Pancreas (tissue), 10 donors: ENCODE data around the gene SLC35A3. TPM values are rescaled to one million over a fixed set of nuclear protein-coding genes. Genes with fewer than 3 reads are reported as not detected.

Experiments used
- ATAC-seq, 4 donors: fragments of 200-7000 bp; cut with Tn5 transposase; one replicate each; pipeline versions ENCODE4 v1.8.0 to v1.9.1; 2020; ENCODE audit warnings: mild to moderate bottlenecking in 4 of 4, moderate library complexity in 4 of 4
- DNase-seq, 6 donors: peaks; one replicate each; pipeline ENCODE4 v3.0.0-alpha.2; 2020
- FAIRE-seq: peaks from 2 replicates; lab custom pipeline; 2012; peaks lifted over from hg19 to GRCh38; lab: Jason Lieb, UNC
- H3K27ac ChIP-seq, 4 donors: fragments of 200-600 bp; sonication (generic); 1 replicate in 3 of 4; 2 replicates in 1 of 4; pipeline versions ENCODE4 v1.5.0 to v1.8.0; 2020
- H3K27me3 ChIP-seq, 4 donors: fragments of 200-600 bp; one replicate each; pipeline ENCODE4 v1.8.0; 2021
- H3K36me3 ChIP-seq, 3 donors: fragments of 200-600 bp; sonication (generic) in 1 of 3; one replicate each; pipeline versions ENCODE4 v1.5.0 to v1.8.0; 2020 to 2021
- H3K4me1 ChIP-seq, 3 donors: fragments of 200-600 bp; one replicate each; pipeline ENCODE4 v1.8.0; 2021
- H3K4me3 ChIP-seq, 4 donors: fragments of 200-600 bp; sonication (generic) in 2 of 4; one replicate each; pipeline versions ENCODE4 v1.5.0 to v1.8.0; 2020 to 2021
- H3K9me3 ChIP-seq, 4 donors: fragments of 200-600 bp; one replicate each; pipeline ENCODE4 v1.8.0; 2021
- CTCF ChIP-seq, 4 donors: fragments of 200-600 bp; sonication (generic) in 3 of 4; IDR thresholded peaks; one replicate each; pipeline versions ENCODE4 v1.5.0 to v1.8.0; 2021; ENCODE audit warnings: antibody characterized with exemption in 4 of 4
- WGBS, 2 donors: extraction: QIAGEN DNeasy Blood & Tissue Kit; methylation state at CpG; one replicate each; pipeline ENCODE4 v1.1.7; 2013; 5-methylcytosine and 5-hydroxymethylcytosine counted together
- intact Hi-C, 3 donors: fragments of 100-400 bp; cut with DNase I; formaldehyde crosslinking; loops; one replicate each; pipeline versions ENCODE4 v1.11.1 to v1.14.2; 2022
- polyA plus RNA-seq, 2 donors: library from polyadenylated mRNA; stranded (reverse); fragments of 200-250 nt; gene quantifications; one replicate each; pipeline ENCODE4 v1.2.3, GENCODE V29; 2013
- total RNA-seq, 6 donors: library from RNA; stranded (reverse); fragmentation: NEBNext Ultra II Directional in 4 of 6; extraction: Animal tissue kit (Norgen Biotek cat#: 25700) in 4 of 6; gene quantifications; one replicate each; pipeline versions ENCODE4 v1.2.1 to v1.2.4, GENCODE V29; 2021 to 2023
- donor health status: healthy with polysubstance abuse.
- donor health status: DM: no; HTN: no; CAD: no; lungs with moderate emphysema.
- donor health status: DM: no; HTN: no; CAD: no.
- donor health status: control.
- donor health status: control.
- donor health status: Bipolar disorder and iron deficiency.
- donor health status: DM: yes; HTN: yes; CAD: no.
- donor health status: DM: no; HTN: no; CAD: no.
- donor health status: DM: no; HTN: no; CAD: no.
- donor health status: DM: yes; HTN: yes; CAD: no.

Gene SLC35A3
- total and polyA plus RNA-seq, 8 donors = 6.3 to 15.6 (median 10.2) TPM

DNA sequence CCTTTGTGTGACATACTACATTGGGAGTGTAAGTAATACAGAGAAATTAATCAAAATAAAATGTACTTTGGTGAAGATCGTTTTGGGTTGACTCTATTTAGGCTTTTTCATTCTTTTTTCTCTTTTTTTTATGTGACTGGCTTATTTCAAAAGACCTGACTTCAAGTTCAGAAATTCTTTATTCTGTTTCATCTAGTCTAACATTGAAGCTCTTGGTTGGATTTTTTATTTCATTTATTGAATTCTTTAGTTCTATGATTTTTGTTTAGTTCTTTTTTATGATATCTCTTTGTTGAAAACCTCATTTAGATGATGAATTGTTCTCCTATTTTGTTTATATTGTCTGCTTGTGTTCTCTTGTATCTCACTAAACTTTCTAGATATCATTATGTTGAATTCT, 35.6 kb downstream of the SLC35A3 start:
- FAIRE-seq = peak; percentile 73
- no peak for ATAC-seq
- no peak overlapping the region for H3K4me3 ChIP-seq
- intact Hi-C loops = no loop called here
- H3K27ac ChIP-seq = no peak overlapping the region
- 82 to 92% methylated on average over 1 of the region's 1 CpG for WGBS, 2 donors
- no peak for DNase-seq
- no peak for TF ChIP-seq CTCF (IDR thresholded peaks at IDR 0.05)
- no peaks in the 10 kb centered on the region for H3K9me3 ChIP-seq
- H3K36me3 ChIP-seq = peaks cover 0 to 5% (median 0%) of the 10 kb centered on the region in 3 donors
- no peaks in the 10 kb centered on the region for H3K27me3 ChIP-seq
- H3K4me1 ChIP-seq = no peaks in the 10 kb centered on the region

DNA sequence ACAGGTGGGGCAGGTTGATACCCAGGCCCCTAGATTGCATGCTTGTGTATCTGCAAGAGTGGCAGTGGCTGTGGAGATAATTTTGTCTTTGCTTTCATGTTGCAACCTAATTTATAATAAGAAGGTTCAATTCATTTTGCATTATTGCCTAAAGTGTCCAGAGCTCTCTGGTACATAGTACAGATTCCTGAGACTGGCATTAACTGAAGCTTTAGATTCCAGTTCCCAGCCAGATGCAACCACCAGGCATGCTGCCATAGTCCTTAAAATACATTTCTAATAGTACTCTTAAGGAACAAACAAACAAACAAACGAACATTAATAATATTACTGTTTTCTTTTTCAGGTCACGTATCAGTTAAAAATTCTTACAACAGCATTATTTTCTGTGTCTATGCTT, 36.9 kb downstream of the SLC35A3 start:
- no peak for TF ChIP-seq CTCF (IDR thresholded peaks at IDR 0.05)
- H3K9me3 ChIP-seq = no peaks in the 10 kb centered on the region
- H3K27ac ChIP-seq = no peak overlapping the region
- ATAC-seq = no peak
- peaks cover 0 to 7% (median 0%) of the 10 kb centered on the region in 3 donors for H3K36me3 ChIP-seq
- no peaks in the 10 kb centered on the region for H3K4me1 ChIP-seq
- intact Hi-C loops = no loop called here
- no peaks in the 10 kb centered on the region for H3K27me3 ChIP-seq
- H3K4me3 ChIP-seq = no peak overlapping the region
- 85 to 87% methylated on average over 2 of the region's 2 CpGs for WGBS, 2 donors
- FAIRE-seq = no peak
- no peak for DNase-seq

DNA sequence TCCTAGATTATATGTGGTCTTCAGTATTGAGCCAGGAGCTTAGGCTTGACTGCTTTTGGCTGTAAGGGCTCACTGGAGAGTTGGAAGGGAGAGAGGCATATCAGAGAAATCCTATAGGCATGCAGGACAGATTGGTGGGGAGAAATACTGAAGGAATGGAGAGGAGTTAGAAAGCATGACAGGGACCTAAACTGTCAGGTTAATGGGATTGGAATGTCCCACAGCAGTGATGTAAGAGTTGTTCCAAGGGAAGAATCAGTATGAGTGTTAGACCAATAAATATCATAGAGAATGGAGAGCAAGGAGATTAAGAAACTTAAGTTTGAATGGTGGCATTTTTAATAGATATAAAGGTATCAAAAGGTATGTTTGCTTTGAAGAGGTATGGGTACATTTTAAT, 39.7 kb downstream of the SLC35A3 start:
- no peak for FAIRE-seq
- intact Hi-C loops = no loop called here
- TF ChIP-seq CTCF (IDR thresholded peaks at IDR 0.05) = no peak

GRCh38 chr1:100010804-100011203, 41.0 kb downstream of the SLC35A3 start:
- ATAC-seq (no peak), FAIRE-seq (no peak), DNase-seq (no peak)
- Histone ChIP-seq H3K27ac (no peak overlapping the region), H3K4me1 (no peaks in the 10 kb centered on the region), H3K4me3 (no peak overlapping the region), H3K9me3 (no peaks in the 10 kb centered on the region), H3K27me3 (no peaks in the 10 kb centered on the region), H3K36me3 (peaks cover 0 to 7% (median 0%) of the 10 kb centered on the region in 3 donors)
- WGBS, 2 donors = 85 to 88% methylated on average over 1 of the region's 1 CpG
- no peak for TF ChIP-seq CTCF (IDR thresholded peaks at IDR 0.05)
- intact Hi-C loops = no loop called here

More for the DNA sequence above, 39.7 kb downstream of the SLC35A3 start:
- ATAC-seq (no peak), DNase-seq (no peak)
- Histone ChIP-seq H3K36me3 (peaks cover 0 to 7% (median 0%) of the 10 kb centered on the region in 3 donors), H3K27ac (no peak overlapping the region), H3K9me3 (no peaks in the 10 kb centered on the region), H3K4me3 (no peak overlapping the region), H3K4me1 (no peaks in the 10 kb centered on the region), H3K27me3 (no peaks in the 10 kb centered on the region)

DNA sequence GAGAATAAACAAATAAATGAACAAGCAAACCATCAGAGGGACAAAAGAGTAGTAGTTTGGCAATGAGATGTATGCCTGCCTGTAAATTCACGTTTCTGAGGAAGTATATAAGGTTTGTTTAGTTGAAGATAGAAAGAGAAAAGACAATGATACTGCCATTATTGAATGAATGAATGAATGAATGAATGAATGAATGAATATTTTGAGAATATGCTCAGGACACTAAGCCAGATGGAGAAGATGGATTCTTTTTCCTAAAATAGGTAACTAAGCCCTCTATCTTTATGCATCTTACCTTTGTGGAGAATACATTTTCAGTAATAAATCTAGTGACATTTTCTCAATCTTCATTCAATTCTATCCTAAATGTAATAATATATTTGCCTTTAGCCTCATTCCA, 49.4 kb downstream of the SLC35A3 start:
- 89 to 90% methylated on average over 1 of the region's 1 CpG for WGBS, 2 donors
- H3K4me3 ChIP-seq = no peak overlapping the region
- intact Hi-C loops = no loop called here
- no peaks in the 10 kb centered on the region for H3K27me3 ChIP-seq
- H3K27ac ChIP-seq = no peak overlapping the region
- no peaks in the 10 kb centered on the region for H3K4me1 ChIP-seq
- no peak for DNase-seq
- FAIRE-seq = no peak
- no peaks in the 10 kb centered on the region for H3K9me3 ChIP-seq
- no peak for TF ChIP-seq CTCF (IDR thresholded peaks at IDR 0.05)
- ATAC-seq = no peak
- no peaks in the 10 kb centered on the region for H3K36me3 ChIP-seq
